Tibial nerve (tissue), 4 donors: ENCODE measurements around the gene SLC5A8. TPM values are rescaled to one million over a fixed set of nuclear protein-coding genes. Genes with fewer than 3 reads are reported as not detected.

Source experiments
- DNase-seq, 2 donors: peaks; one replicate each; pipeline ENCODE4 v3.0.0-alpha.2; 2019; ENCODE audit warnings: low spot score in 2 of 2
- H3K27ac ChIP-seq, 4 donors: fragments of 200-600 bp; sonication (generic) in 3 of 4; one replicate each; pipeline ENCODE4 v1.5.1; 2017 to 2019; ENCODE audit warnings: mild to moderate bottlenecking in 1 of 4
- H3K27me3 ChIP-seq, 2 donors: fragments of 200-600 bp; sonication (generic) in 1 of 2; one replicate each; pipeline versions ENCODE4 v1.5.1 to v1.6.0; 2017 to 2019
- H3K36me3 ChIP-seq, 3 donors: fragments of 200-600 bp; sonication (generic); one replicate each; pipeline ENCODE4 v1.5.1; 2018 to 2019
- H3K4me1 ChIP-seq, 4 donors: fragments of 200-600 bp; sonication (generic) in 3 of 4; one replicate each; pipeline ENCODE4 v1.5.1; 2017 to 2019
- H3K4me3 ChIP-seq, 4 donors: fragments of 200-600 bp; sonication (generic) in 3 of 4; one replicate each; pipeline ENCODE4 v1.5.1; 2017 to 2019; ENCODE audit warnings: mild to moderate bottlenecking in 1 of 4, moderate library complexity in 1 of 4
- H3K9me3 ChIP-seq, 4 donors: fragments of 200-600 bp; sonication (generic) in 3 of 4; one replicate each; pipeline ENCODE4 v1.5.1; 2017 to 2019
- CTCF ChIP-seq, 5 experiments: fragments of 200-600 bp in 3 of 5; fragments of 450-650 bp in 2 of 5; sonication (generic) in 3 of 5; IDR thresholded peaks; one replicate each; pipeline ENCODE4 v1.5.1; 2016 to 2019; ENCODE audit warnings: antibody characterized with exemption in 5 of 5, mild to moderate bottlenecking in 3 of 5, moderate library complexity in 2 of 5
- EP300 ChIP-seq, 2 donors: sonication (generic); formaldehyde crosslinking; IDR thresholded peaks; one replicate each; pipeline ENCODE4 v1.6.1; 2017; ENCODE audit warnings: antibody characterized with exemption in 2 of 2, mild to moderate bottlenecking in 1 of 2
- POLR2A ChIP-seq, 2 donors: fragments of 450-650 bp; IDR thresholded peaks; one replicate each; pipeline ENCODE4 v1.6.1; 2017; ENCODE audit warnings: antibody characterized with exemption in 2 of 2, mild to moderate bottlenecking in 2 of 2, moderate library complexity in 2 of 2
- WGBS, 2 donors: methylation state at CpG; one replicate each; pipeline ENCODE4 v1.1.5; 2018; 5-methylcytosine and 5-hydroxymethylcytosine counted together
- total RNA-seq, 4 donors: library from RNA; depleted of rRNA; stranded (reverse); fragments of >200 nt; gene quantifications; one replicate each; pipeline ENCODE4 v1.1.0, GENCODE V29; 2016

The SLC5A8 gene
- not detected for total RNA-seq

GRCh38 chr12:101209319-101210302, at the start of gene SLC5A8:
SLC5A8 (minus strand) TSS chr12:101210238; CDS start chr12:101209848, 390 bp downstream.
- no peak for TF ChIP-seq EP300 (IDR thresholded peaks at IDR 0.05)
- no peak for TF ChIP-seq POLR2A (IDR thresholded peaks at IDR 0.05)
- no peak for TF ChIP-seq CTCF (IDR thresholded peaks at IDR 0.05)
- H3K4me3 ChIP-seq, result no peak within 1 kb of the TSS

GRCh38 chr12:101257357-101257756, 47.3 kb upstream of the SLC5A8 start:
- Histone ChIP-seq H3K27ac (no peak overlapping the region), H3K36me3 (no peaks in the 10 kb centered on the region), H3K4me1 (no peaks in the 10 kb centered on the region), H3K9me3 (peaks cover 0 to 4% (median 0%) of the 10 kb centered on the region in 4 donors), H3K4me3 (no peak overlapping the region), H3K27me3 (no peaks in the 10 kb centered on the region)
- TF ChIP-seq CTCF (IDR thresholded peaks at IDR 0.05), result no peak
- no peak for TF ChIP-seq POLR2A (IDR thresholded peaks at IDR 0.05)
- no peak for TF ChIP-seq EP300 (IDR thresholded peaks at IDR 0.05)
- 81 to 85% methylated on average over 4 of the region's 4 CpGs for WGBS, 2 donors
- no peak for DNase-seq

More at GRCh38 chr12:101209319-101210302, at the start of gene SLC5A8:
- no peak for DNase-seq
- WGBS, 2 donors, result 9 to 21% methylated on average over 34 to 55 of the region's 80 CpGs
- Histone ChIP-seq H3K27me3 (peaks cover 0 to 32% of the 10 kb centered on the region in 2 donors), H3K36me3 (no peaks in the 10 kb centered on the region), H3K4me1 (peaks cover 0 to 9% (median 0%) of the 10 kb centered on the region in 4 donors), H3K9me3 (peaks cover 0 to 5% (median 0%) of the 10 kb centered on the region in 4 donors), H3K27ac (no peak within 1 kb of the TSS)

- TF ChIP-seq EP300 (IDR thresholded peaks at IDR 0.05), result no peak
- TF ChIP-seq CTCF (IDR thresholded peaks at IDR 0.05), result no peak
- no peak for TF ChIP-seq POLR2A (IDR thresholded peaks at IDR 0.05)
- Histone ChIP-seq H3K27me3 (no peaks in the 10 kb centered on the region), H3K27ac (no peak overlapping the region), H3K9me3 (peaks cover 0 to 3% (median 0%) of the 10 kb centered on the region in 4 donors), H3K4me1 (no peaks in the 10 kb centered on the region), H3K4me3 (no peak overlapping the region), H3K36me3 (no peaks in the 10 kb centered on the region)
- no peak for DNase-seq
- 58 to 61% methylated on average over 4 of the region's 4 CpGs for WGBS, 2 donors
Observed at GRCh38 chr12:101256266-101256665, 46.2 kb upstream of the SLC5A8 start.

GRCh38 chr12:101243616-101244015, 33.6 kb upstream of the SLC5A8 start:
- no peak overlapping the region for H3K4me3 ChIP-seq
- WGBS, 2 donors, result 83 to 88% methylated on average over 2 of the region's 2 CpGs
- no peaks in the 10 kb centered on the region for H3K27me3 ChIP-seq
- peaks cover 0 to 24% (median 0%) of the 10 kb centered on the region in 4 donors for H3K9me3 ChIP-seq
- TF ChIP-seq POLR2A (IDR thresholded peaks at IDR 0.05) (no peak), EP300 (IDR thresholded peaks at IDR 0.05) (no peak), CTCF (IDR thresholded peaks at IDR 0.05) (no peak)
- H3K4me1 ChIP-seq, result no peaks in the 10 kb centered on the region
- H3K27ac ChIP-seq, result no peak overlapping the region
- no peak for DNase-seq
- H3K36me3 ChIP-seq, result no peaks in the 10 kb centered on the region

GRCh38 chr12:101243074-101243473, 33.0 kb upstream of the SLC5A8 start:
- peaks cover 0 to 24% (median 0%) of the 10 kb centered on the region in 4 donors for H3K9me3 ChIP-seq
- WGBS, 2 donors, result 53 to 54% methylated on average over 2 of the region's 2 CpGs
- H3K27ac ChIP-seq, result no peak overlapping the region
- no peak overlapping the region for H3K4me3 ChIP-seq
- no peaks in the 10 kb centered on the region for H3K36me3 ChIP-seq
- H3K27me3 ChIP-seq, result no peaks in the 10 kb centered on the region
- TF ChIP-seq POLR2A (IDR thresholded peaks at IDR 0.05) (no peak), EP300 (IDR thresholded peaks at IDR 0.05) (no peak), CTCF (IDR thresholded peaks at IDR 0.05) (no peak)
- DNase-seq, result no peak
- no peaks in the 10 kb centered on the region for H3K4me1 ChIP-seq
